SU-DHL-6 (cell line): Measurements from ENCODE around the gene MADD.
"Not testable (repeated sequence)": the region's sequence is repeated elsewhere in the genome, so short reads cannot be mapped to it uniquely, and the experiment has no call there.

Experiments used
- H2AFZ ChIP-seq: fragments of 200-600 bp; sonication (generic); 2 replicates; pipeline ENCODE4 v1.6.1; 2014; ENCODE audit warnings: low read depth, mild to moderate bottlenecking, moderate library complexity, mixed read lengths, antibody characterized with exemption, low read length; ENCODE audit not compliant: severe bottlenecking
- H3F3A ChIP-seq: fragments of 200-600 bp; shearing (Covaris generic); 2 replicates; pipeline ENCODE4 v1.6.0; 2016; ENCODE audit warnings: antibody characterized with exemption, mild to moderate bottlenecking; ENCODE audit not compliant: insufficient read depth
- H3K27ac ChIP-seq: fragments of 200-600 bp; sonication (generic); 2 replicates; pipeline ENCODE4 v1.5.1; 2016; ENCODE audit warnings: low read depth, mild to moderate bottlenecking, low read length, moderate library complexity, mixed read lengths
- H3K27me3 ChIP-seq: fragments of 200-600 bp; sonication (generic), shearing (Covaris generic); 2 replicates; pipeline ENCODE4 v1.6.0; 2014; ENCODE audit warnings: mild to moderate bottlenecking, low read length
- H3K36me3 ChIP-seq: fragments of 200-600 bp; sonication (generic); 2 replicates; pipeline ENCODE4 v1.6.1; 2014; ENCODE audit warnings: mild to moderate bottlenecking, low read length, mixed read lengths
- H3K4me2 ChIP-seq: fragments of 300-600, 200-600 bp; shearing (Covaris generic), sonication (generic); 2 replicates; pipeline ENCODE4 v1.6.0; 2014; ENCODE audit warnings: low read length, low read depth, mild to moderate bottlenecking; ENCODE audit not compliant: poor library complexity, severe bottlenecking
- H3K4me3 ChIP-seq: fragments of 200-600 bp; sonication (generic); 2 replicates; pipeline ENCODE4 v1.5.1; 2014; ENCODE audit warnings: antibody characterized with exemption, low read length, mild to moderate bottlenecking, mixed read lengths; ENCODE audit not compliant: insufficient read depth, poor library complexity, severe bottlenecking
- H3K79me2 ChIP-seq: fragments of 200-600 bp; sonication (generic); 2 replicates; pipeline ENCODE4 v1.6.1; 2014; ENCODE audit warnings: mild to moderate bottlenecking, low read length, moderate library complexity; ENCODE audit not compliant: insufficient read depth
- H3K9ac ChIP-seq: fragments of 200-600 bp; sonication (generic); 2 replicates; pipeline ENCODE4 v1.7.0; 2014; ENCODE audit warnings: mild to moderate bottlenecking, low read length
- H3K9me2 ChIP-seq: fragments of 200-600 bp; sonication (generic); replicated peaks from 2 replicates; pipeline ENCODE4 v1.6.1; 2014; ENCODE audit warnings: low read length; ENCODE audit not compliant: insufficient read depth
- H3K9me3 ChIP-seq: fragments of 200-600 bp; sonication (generic); 2 replicates; pipeline ENCODE4 v1.6.1; 2014; ENCODE audit warnings: low read length, mixed read lengths; ENCODE audit not compliant: insufficient read depth
- H4K20me1 ChIP-seq: fragments of 200-600 bp; sonication (generic); 2 replicates; pipeline ENCODE4 v1.6.1; 2014; ENCODE audit warnings: low read depth, mild to moderate bottlenecking, antibody characterized with exemption, low read length, moderate library complexity, mixed read lengths
- CTCF ChIP-seq: fragments of 200-600 bp; sonication (generic); IDR thresholded peaks from one replicate; pipeline ENCODE4 v1.5.1; 2017; ENCODE audit warnings: antibody characterized with exemption, mild to moderate bottlenecking, low read length, moderate library complexity; ENCODE audit not compliant: insufficient read depth, poor library complexity, severe bottlenecking
- EZH2phosphoT487 ChIP-seq: fragments of 200-600 bp; sonication (generic), shearing (Covaris generic); conservative IDR thresholded peaks from 2 replicates; pipeline ENCODE4 v1.6.1; 2018; ENCODE audit warnings: mild to moderate bottlenecking, antibody characterized with exemption, low read length, moderate library complexity, mixed read lengths

MADD gene

GRCh38 chr11:47314992-47315391 is 45.1 kb downstream of the MADD start:
- no peaks in the 10 kb centered on the region for H3K9me3 ChIP-seq
- no peak overlapping the region for H3K9ac ChIP-seq
- no peaks in the 10 kb centered on the region for H3K79me2 ChIP-seq
- H3K27me3 ChIP-seq = no peaks in the 10 kb centered on the region
- H2AFZ ChIP-seq = no peak overlapping the region
- no peaks in the 10 kb centered on the region for H4K20me1 ChIP-seq
- no peak overlapping the region for H3K4me2 ChIP-seq
- TF ChIP-seq CTCF (no peak), EZH2phosphoT487 (no peak)
- no peaks in the 10 kb centered on the region for H3K9me2 ChIP-seq
- H3K4me3 ChIP-seq = no peak overlapping the region
- no peaks in the 10 kb centered on the region for H3F3A ChIP-seq
- H3K27ac ChIP-seq = no peak overlapping the region
- peaks cover 5% of the 10 kb centered on the region; the same call in 1 of the 2 replicates for H3K36me3 ChIP-seq

- H3K9me2 ChIP-seq, H4K20me1 ChIP-seq, H3K36me3 ChIP-seq, H3K27ac ChIP-seq, H3K9ac ChIP-seq, H3K4me2 ChIP-seq, H3F3A ChIP-seq, H3K4me3 ChIP-seq, H3K27me3 ChIP-seq, H3K79me2 ChIP-seq, H2AFZ ChIP-seq, H3K9me3 ChIP-seq: not testable (repeated sequence)
Observed at GRCh38 chr11:47316501-47316900, 46.6 kb downstream of the MADD start.

GRCh38 chr11:47317064-47317828 is 47.3 kb downstream of the MADD start:
- Histone ChIP-seq H3K9me2 (no peaks in the 10 kb centered on the region), H3K27ac (no peak overlapping the region), H3K4me2 (no peak overlapping the region), H3K9ac (no peak overlapping the region), H3K27me3 (no peaks in the 10 kb centered on the region), H3K9me3 (no peaks in the 10 kb centered on the region), H2AFZ (no peak overlapping the region), H3K36me3 (peaks cover 5% of the 10 kb centered on the region; the same call in 1 of the 2 replicates), H3F3A (no peaks in the 10 kb centered on the region), H4K20me1 (no peaks in the 10 kb centered on the region), H3K79me2 (no peaks in the 10 kb centered on the region), H3K4me3 (no peak overlapping the region)
- TF ChIP-seq CTCF = no peak
- TF ChIP-seq EZH2phosphoT487 = no peak

GRCh38 chr11:47318166-47318565 is 48.2 kb downstream of the MADD start:
- H3K36me3 ChIP-seq = peaks cover 5% of the 10 kb centered on the region; the same call in 1 of the 2 replicates
- H3K4me2 ChIP-seq = no peak overlapping the region
- H3K27me3 ChIP-seq = no peaks in the 10 kb centered on the region
- no peaks in the 10 kb centered on the region for H3K79me2 ChIP-seq
- H3K9me2 ChIP-seq = no peaks in the 10 kb centered on the region
- H3K9ac ChIP-seq = no peak overlapping the region
- no peaks in the 10 kb centered on the region for H3F3A ChIP-seq
- no peaks in the 10 kb centered on the region for H4K20me1 ChIP-seq
- H3K27ac ChIP-seq = no peak overlapping the region
- H3K9me3 ChIP-seq = no peaks in the 10 kb centered on the region
- TF ChIP-seq EZH2phosphoT487 = no peak
- TF ChIP-seq CTCF = no peak
- no peak overlapping the region for H3K4me3 ChIP-seq
- no peak overlapping the region for H2AFZ ChIP-seq
